GM21576 (cell line): ENCODE data around the gene TBC1D1.
A peak's percentile ranks its signal among the peaks of the same experiment; 100 is the strongest.

Experiments used
- ATAC-seq: cut with Tn5 transposase; IDR thresholded peaks from one replicate; pipeline ENCODE4 v1.9.1; 2021; ENCODE audit warnings: mild to moderate bottlenecking, moderate library complexity; ENCODE audit not compliant: unreplicated experiment

The TBC1D1 gene

DNA sequence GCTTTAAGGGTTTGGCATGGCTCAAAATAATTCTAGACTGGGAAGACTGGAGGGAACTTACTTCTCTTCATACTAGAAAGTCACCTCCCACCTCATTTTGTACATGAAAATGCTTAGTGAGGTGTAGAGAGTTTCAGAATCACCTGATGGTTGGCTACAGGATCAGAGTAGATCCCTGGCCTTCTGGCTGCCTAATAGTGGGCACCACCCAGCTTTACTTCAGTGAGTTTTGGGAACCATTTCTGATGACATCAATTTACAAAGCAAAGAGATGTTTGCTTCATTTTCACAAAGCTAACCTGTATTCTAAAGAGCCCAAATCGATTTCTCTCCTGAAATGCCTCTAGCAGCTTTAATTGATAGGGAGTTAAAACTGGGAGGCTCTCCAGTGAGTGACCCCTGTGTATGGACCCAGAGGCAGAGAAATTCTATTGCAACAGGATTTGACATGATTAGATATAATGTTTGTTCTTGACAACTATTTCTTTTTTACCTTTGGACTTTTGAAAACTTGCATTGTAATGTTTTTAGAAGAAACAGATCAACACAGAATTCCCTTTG is 249.8 kb downstream of the TBC1D1 start:
- ATAC-seq = no peak

DNA sequence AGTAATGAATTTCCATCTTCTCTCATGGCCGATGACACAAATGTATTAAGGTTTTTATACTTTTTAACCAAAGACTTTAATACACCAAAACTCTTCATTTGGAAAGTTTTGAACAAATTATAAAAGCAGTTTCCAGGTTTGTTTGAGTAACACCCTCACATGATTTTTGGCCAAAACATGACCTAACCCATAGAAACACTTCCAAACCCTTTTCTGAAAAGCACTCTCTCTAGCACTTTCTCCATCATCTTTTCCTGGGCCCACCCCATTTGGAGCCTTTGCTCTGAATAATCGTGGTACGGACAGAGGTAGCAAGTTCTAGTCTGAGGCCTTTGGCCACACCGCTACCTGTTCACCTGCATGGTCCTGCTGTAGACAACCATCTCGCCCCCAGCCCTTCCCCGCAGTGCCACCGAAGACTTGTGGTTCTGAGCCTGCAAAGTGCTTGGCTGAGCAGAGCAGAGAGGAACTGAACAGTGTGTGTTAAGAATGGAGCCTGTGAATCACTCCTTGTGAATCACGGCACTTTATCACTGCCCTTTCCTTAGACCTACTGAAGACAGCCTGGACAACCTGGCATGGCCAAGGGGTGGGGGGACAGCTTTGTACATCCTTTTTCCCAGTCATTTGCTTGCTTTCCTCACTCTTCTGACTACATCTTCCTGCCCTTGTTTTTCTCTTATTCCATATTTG is 251.1 kb downstream of the TBC1D1 start:
- ATAC-seq = no peak

DNA sequence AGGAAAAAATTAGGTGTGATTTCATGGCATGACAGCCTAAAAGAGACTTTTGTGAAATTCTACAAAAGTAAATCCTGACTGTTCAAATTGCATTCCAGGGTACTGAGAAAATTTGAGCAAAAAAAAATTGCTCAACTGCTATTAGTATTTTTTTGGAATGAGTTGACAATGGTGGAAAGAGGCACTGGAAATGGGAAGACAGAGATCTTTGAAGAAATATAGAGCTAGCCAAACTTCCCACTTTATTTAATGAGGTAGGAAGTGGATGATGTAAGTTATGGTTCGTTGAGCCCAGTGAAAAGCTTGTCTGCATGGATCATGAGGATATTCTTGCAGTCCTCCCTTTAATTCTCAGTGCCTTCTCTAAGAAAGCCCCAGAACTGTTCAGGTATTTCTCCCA is 253.1 kb downstream of the TBC1D1 start:
- ATAC-seq = no peak

DNA sequence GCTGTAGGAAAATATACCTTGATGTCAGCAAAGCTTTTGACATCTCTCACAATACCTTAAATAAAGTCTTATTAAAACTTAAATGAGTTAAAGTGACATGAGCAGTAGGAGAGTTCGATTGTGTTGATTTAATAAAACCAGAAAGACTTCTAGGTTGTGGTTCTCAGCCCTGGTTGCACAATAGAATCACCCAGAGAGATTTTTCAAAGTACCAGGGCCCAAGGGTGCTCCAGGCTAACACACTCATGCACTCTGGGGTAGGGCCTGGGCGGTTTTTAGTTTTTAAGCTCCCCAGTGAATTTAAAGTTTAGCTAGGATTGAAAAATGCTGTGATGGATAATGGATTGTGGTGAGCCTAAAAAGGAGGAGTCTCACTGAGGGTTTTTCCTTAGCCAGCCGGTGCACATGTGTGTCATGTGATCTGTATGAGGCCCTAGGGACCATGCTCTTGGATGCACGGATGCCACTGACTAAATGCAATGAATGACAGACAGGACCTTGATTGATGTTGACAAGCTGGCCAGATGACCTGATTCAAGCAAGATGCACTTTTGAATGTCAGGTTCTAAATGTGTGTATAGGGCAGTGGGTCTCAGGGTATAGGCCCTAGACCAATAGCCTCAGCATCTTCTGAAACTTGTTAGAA is 254.3 kb downstream of the TBC1D1 start:
- ATAC-seq = no peak

DNA sequence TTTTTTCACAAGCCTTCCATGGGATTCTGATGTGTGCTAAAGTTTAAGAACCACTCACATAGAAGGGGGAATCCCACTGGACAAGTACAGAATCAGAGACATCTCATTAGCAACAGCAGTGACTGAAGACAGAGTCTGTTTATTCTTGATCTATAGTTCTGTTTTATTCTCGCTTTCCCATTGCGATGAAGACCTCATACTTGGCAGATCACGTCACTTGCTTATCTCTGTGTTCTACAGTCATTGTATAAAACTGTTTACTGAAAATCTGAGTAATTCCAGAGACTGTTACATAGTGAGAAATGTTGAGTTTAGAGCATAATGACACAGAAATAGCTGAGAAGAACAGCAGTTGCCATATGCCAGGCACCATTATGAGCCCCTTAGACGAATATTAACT is 254.9 kb downstream of the TBC1D1 start:
- no peak for ATAC-seq

DNA sequence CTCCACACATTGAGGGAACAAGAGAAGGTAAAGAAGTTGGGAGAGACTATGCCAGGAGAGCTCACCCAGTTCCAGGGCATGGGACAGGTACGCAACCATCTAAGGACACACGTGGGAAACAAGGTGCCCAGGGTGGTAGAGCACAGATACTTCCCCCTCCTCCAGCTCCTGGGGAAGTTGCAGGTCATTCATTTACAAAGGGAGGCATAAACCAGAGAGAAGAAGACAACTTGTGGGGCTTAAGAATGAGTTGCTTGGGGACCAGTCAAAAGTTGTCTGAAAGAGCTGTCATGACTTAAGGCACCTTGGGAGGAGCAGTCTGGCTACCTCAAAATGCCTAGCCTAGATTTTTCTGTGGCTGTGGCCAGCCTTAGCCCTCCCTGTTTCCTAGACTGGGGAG is 255.5 kb downstream of the TBC1D1 start:
- no peak for ATAC-seq

DNA sequence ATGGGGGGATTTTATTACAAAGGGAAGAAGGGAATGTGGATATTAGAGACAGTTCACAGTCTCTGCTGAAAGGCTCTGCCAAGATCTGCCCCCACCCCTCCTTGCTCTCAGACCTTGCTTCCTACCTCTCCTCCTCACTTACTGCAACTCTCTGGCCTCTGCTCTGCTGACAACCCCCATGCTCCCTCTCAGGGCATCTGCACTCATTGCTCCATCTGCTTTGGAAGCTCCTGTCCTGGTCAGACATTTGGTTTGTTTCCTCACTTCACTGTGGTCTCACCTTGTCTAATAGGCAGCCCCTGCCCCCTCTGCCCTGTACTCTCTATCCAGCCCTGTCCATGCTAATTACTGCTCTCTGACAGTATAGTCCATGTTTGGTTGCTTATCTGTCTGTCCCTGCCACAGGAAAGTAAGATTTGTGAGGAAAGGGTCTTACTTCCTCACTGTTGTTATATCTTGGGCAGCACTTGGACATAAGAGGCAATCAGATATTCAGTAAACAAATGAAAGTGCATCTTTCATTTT is 258.6 kb downstream of the TBC1D1 start:
- no peak for ATAC-seq

DNA sequence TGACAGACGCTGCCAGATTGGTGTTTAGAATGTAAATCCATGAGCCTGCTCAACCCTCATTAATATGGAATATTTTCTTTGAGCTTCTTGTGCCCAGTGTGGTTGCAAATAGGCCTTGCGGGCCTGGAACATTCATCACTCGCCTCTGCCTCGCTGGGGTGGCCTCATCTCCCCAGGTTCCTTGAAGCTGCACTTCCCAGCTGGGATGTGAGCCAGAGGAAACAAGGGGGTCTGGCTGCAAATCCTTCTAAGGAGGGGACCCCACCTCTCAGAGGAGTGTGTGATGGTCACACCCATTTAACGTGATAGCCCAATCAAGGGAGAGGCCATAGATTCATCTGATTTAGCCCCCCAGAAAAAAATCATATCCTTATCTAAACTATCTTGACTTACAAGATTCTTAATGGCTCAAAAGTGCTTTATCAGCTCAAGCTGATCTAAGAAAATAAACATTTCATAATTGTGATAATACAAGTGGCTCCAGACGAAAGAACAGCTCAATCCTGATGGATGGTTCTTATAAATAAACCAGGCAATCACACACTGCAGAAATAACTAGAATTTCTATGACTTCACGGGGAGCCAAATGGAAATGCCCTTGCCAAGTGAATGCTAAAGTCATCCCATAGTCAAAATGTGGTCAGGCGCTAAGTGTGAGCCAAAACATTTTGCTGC is 259.2 kb downstream of the TBC1D1 start:
- ATAC-seq = no peak

DNA sequence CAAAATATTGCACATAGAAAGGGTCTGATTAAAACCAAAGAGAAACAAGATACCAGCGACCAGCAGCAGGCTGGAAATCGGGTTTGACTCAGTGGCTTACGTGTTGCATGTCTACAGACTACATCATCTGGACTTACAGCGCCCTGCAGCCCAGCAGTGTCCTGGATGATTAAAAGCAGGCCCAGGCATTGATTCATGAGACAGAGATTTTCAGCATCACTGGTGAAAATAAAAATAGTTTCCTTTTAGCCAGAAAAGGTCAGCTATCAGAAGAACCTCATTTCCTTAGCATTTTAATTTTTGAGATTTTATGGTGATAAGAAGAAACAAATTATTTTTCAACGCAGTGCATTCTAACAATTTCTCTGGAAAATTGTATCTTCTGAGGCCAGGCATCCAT is 259.9 kb downstream of the TBC1D1 start:
- no peak for ATAC-seq

DNA sequence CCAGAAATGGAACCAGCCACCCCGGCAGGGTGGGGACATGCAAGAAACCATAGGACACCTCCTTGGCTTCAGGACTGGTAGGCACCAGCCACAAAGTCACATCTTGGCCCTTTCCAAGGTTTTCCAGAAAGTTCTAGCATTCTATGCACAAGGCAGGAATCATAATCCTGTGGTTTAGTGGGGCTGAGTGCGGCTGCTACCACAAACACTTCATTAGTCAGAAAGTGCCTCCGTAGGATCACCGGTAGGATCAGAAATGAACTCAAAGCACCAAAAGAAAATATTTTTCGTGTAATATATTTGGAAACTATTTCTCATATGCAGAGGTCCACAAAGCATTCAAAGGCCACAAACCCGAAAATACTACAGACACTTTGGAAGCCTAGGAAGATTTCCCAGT is 261.0 kb downstream of the TBC1D1 start:
- no peak for ATAC-seq

DNA sequence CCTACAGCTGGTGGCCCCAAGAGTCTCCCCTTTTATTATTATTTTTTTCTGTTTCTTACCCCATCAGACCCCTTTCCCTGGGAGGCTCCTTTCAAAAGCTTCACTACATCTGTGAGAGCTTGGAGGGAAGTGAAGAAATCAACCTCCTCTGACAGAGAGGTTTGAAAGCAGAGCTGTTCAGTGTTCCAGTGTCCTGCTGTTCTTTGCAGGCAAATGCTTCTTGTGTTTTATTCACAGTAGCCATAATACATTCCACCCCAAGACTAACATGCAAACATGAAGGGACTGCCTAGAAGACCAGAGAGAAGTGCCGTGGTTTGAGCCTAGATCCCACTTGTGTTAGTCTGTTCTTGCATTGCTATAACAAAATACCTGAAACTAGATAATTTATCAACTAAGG is 261.4 kb downstream of the TBC1D1 start:
- ATAC-seq = no peak

DNA sequence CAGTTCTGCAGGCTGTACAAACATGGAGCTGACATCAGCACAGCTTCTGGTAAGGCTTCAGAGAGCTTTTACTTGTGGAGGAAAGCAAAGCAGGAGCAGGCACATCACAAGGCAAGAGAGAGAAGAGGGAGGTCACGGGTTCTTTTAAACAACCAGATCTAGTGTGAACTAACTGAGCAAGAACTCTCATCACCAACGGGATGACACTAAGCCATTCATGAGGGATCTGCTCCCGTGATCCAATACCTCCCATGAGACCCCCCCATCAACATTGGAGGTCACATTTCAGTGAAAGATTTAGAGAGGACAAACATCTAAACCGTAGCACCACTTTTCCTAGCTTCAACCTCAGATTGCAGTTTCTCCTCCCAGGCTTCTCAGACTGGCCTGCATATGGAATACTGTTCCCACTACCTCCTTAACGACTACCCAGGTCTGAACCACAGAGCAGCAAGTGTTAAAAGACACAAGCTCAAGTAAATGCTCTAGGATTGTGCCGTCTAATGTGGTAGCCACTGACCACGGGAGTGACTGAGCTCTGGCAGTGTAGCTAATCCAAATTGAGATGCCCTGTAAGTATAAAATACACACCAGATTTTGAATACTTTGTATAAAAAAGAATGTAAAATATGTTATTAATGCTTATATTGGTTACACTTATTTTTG is 262.0 kb downstream of the TBC1D1 start:
- no peak for ATAC-seq

DNA sequence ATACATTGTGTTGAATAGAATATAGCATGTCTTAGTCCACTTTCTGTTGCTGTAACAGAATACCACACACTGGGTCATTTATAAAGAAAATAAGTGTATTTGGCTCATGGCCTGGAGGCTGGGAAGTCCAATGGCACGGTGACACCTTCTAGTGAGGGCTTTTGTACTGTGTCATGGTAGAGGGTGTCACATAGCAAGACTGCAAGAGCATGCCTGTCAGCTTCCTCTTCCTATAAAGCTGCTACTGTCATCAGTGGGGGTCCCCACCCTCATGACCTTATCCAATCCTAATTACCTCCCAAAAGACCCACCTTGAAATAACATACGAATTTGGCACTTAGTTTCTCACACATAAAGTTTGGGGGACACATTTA is 262.5 kb downstream of the TBC1D1 start:
- no peak for ATAC-seq

DNA sequence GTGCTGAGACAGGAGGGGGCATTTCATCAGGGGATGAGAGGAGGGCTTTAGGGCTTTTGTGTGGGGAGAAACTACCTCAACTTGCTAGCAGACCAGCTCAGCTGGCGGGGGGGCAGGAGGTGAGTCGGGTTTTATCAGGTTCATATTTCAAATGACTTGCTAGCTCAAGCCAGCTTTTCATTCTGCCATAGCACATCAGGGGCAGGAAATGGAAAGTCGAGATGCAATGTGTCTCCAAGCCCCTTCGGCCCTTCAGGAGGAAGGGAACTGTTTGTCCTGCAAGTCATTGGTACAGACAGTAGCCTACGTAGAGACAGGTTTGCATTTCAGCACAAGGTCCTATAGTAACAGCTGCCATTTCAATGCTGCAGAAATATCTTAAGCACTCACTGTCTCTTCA is 263.4 kb downstream of the TBC1D1 start:
- ATAC-seq = no peak

DNA sequence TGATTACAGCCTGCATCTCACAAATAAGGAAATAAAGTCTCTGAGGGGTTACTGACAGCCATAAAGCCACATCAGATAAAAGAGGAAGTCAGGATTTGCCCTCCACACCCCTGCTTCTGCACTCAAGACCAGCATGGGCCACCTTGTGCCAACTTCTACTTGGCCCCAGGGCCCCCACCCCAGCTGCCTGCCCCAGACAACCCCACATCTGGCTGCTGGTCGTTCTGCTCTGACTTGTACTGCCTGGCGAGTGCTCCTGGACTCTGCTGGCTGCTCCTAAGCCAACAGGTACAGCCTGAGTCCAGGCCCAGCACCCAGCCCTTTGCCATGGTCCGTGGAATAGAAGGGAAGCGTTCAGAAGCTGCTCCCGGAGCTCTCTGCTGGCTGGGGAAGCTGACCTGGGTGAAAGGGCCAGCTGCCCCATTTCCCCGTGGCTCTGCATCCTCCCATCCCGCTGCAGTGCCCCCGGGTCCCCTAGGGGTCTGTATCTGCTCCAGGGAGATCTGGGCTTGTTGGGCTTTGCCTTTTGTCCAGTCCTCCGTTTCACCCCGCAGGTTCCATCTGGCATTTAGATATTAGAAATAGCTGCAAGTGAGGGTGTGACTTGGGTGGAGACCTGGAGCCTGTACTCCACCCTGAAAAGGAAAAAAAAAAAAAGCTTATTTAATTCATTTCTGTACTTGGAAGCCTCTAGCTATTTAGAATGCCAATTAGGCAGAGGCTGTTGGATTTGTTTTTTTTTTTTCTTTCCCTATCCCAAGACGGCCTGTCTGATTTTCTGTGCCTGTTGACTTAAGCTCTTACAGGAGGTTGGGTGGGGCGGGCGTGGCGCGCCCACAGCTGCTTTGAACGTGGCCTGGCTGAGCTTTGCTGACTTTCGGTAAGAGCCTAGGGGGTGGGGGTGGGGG is 264.1 kb downstream of the TBC1D1 start:
- ATAC-seq = no peak

DNA sequence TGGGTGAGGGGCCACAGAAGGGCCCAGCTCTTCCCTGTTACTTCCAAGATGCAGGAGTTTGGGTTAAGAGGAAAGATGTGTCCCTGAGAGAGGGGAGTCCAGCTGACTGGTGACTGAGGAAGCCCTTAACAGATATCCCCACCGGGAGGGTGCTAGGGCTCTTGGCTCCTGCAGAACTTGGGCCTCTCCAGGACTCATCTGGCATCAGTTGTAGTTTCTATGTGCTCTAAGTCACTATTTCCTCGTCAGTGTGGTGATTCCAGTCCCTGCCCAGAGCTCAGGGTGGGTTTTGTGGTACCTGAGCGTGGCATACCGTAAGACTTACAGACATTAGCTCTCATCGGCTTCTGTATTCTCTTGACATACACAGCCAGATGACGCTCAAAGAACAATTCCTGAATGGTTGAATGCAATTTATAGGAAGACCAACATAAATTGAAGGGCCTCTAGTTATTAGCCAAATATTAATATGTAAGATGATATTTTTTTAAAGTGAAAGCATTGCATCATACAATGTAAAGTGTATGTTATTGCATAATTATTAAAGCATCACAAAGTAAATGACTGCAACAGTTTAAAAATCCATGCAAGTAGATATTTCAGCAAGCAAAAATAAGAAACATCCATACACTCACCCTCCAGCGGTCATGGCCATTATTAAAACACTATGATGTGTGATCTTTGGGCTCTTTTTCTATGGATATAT is 264.9 kb downstream of the TBC1D1 start:
- ATAC-seq = no peak

DNA sequence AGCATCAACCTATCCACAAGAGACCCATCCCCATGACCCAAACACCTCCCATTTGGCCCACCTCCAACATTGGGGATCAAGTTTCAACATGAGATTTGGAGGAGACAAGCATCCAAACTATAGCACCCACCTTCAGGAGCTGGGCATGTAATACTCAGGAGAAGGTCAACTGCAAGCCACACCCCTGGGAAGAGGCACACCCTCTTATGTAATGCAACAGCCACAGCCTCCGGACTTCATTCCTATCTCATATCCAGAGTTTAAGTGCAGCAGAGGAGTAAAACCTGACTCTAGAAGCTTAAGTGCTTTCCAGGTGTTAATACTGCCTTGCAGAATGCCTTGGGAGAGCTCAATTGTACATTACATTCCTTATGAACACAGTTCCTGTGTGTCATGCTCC is 266.7 kb downstream of the TBC1D1 start:
- no peak for ATAC-seq

DNA sequence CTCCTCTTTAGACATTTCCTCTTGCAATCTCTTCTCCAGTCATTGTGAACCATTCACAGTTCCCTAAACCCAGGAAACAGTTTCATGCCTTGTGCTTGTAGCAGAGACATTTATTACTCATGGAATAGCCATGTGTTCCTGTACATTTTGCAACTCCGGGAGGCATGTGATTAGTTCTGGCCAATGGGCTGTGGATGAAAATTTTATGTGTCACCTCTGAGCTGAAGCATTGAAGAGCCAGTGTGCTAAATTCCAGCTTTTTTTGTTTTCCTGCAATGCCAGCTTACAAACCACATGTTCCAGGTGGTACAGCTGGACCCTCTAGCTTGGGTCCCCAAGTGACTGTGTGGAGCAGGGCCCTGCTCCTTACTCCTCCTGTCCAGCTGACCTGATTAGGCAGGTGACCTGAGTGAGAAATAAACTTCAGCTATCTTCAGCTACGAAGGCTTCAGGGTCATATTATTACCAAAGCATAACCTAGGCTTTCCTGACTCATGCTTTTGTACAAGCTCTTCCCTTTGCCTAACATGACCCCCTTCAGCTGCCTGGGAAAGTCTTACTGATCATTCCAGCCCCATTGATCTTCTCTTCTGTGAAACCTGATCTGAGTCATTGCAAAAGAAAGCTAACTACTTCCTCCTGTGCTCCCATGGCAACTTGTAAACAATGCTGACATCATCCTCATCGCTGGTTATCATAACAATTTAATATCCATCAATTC is 269.8 kb downstream of the TBC1D1 start:
- ATAC-seq = peak; percentile 94
